22Rv1 (cell line): Measurements from ENCODE around the gene RAD51B.

Experiments
- ZFX ChIP-seq: fragments of 450-650 bp; IDR thresholded peaks from 2 replicates; pipeline ENCODE4 v1.6.1; 2017; ENCODE audit warnings: antibody characterized with exemption, borderline replicate concordance
- TF ChIP-seq, protein P1 (sequence below): fragments of 450-650 bp; IDR thresholded peaks from 2 replicates; pipeline ENCODE4 v1.5.1; 2017; ENCODE audit warnings: mild to moderate bottlenecking

DNA sequence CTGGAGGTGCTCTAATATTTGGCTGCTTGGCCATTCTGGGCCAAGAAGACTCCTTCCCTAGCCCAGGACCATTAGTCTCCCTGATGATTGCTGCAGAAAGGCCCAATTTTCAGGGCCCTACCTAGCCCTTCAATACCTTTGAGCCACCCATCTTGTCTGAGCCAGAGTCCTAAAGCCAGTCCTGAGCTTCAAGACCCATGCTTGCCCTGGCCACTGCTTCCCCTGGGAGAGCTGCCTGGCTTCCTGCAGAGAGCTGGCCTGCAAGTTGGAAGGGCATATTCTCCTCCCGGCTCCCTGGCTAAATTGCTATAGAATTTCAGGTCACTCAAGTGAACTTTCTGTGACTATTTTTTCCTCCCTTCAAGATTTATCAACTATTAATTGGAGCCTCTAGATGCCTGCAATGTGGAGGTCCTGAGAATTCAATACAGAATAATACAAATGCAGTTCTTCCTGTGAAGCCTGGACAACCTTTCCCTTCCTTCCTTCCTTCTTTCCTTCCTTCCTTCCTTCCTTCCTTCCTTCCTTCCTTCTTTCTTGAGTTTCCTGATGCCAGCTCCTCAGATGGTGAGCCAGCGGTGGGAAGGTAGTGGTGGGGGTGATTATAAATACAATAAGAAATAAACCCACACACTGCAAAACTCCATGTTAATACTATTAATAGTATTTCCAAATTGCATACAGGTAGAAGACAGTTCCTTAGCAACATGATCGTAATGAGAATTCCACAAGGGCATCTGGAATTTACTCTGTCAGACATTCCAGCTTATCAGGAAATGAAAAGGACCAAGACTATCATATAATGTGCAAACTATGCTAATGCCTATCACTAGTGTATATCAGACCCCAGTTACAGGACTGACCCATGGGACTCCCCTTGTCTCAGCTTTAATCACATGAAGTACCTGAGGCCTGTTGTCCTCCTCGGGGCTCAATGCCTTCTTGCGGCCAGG, 865.2 kb downstream of the RAD51B start:
- TF ChIP-seq, protein P1, sequence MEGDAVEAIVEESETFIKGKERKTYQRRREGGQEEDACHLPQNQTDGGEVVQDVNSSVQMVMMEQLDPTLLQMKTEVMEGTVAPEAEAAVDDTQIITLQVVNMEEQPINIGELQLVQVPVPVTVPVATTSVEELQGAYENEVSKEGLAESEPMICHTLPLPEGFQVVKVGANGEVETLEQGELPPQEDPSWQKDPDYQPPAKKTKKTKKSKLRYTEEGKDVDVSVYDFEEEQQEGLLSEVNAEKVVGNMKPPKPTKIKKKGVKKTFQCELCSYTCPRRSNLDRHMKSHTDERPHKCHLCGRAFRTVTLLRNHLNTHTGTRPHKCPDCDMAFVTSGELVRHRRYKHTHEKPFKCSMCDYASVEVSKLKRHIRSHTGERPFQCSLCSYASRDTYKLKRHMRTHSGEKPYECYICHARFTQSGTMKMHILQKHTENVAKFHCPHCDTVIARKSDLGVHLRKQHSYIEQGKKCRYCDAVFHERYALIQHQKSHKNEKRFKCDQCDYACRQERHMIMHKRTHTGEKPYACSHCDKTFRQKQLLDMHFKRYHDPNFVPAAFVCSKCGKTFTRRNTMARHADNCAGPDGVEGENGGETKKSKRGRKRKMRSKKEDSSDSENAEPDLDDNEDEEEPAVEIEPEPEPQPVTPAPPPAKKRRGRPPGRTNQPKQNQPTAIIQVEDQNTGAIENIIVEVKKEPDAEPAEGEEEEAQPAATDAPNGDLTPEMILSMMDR: no peak
- TF ChIP-seq ZFX: no peak
